IPS-18a (cell line): ENCODE measurements around the gene OR2AP1.
"Not testable (repeated sequence)": the region's sequence is repeated elsewhere in the genome, so short reads cannot be mapped to it uniquely, and the experiment has no call there.

ENCODE experiments used
- H3K27ac ChIP-seq: one replicate; pipeline ENCODE4 v1.5.1; 2013; ENCODE audit warnings: low read length
- H3K27me3 ChIP-seq: one replicate; pipeline ENCODE4 v1.6.1; 2013; ENCODE audit warnings: mild to moderate bottlenecking, low read length; ENCODE audit not compliant: control insufficient read depth, insufficient read depth
- H3K36me3 ChIP-seq: one replicate; pipeline ENCODE4 v1.6.1; 2013; ENCODE audit warnings: low read depth, low read length; ENCODE audit not compliant: control insufficient read depth
- H3K4me1 ChIP-seq: one replicate; pipeline ENCODE4 v1.6.1; 2013; ENCODE audit warnings: low read depth, low read length; ENCODE audit not compliant: control insufficient read depth
- H3K4me3 ChIP-seq: one replicate; pipeline ENCODE4 v1.5.1; 2013; ENCODE audit warnings: low read length
- H3K9ac ChIP-seq: one replicate; pipeline ENCODE4 v1.6.1; 2013; ENCODE audit warnings: mild to moderate bottlenecking, low read length, moderate library complexity
- H3K9me3 ChIP-seq: one replicate; pipeline ENCODE4 v1.6.1; 2013; ENCODE audit warnings: low read depth, low read length; ENCODE audit not compliant: control insufficient read depth

OR2AP1 gene

GRCh38 chr12:55572168-55572567, at the start of gene OR2AP1:
OR2AP1 (plus strand) TSS chr12:55572468; CDS start chr12:55574415, 1,947 bp downstream.
- Histone ChIP-seq H3K27me3 (no peaks in the 10 kb centered on the region), H3K36me3 (no peaks in the 10 kb centered on the region), H3K9ac (no peak within 1 kb of the TSS), H3K27ac (no peak within 1 kb of the TSS), H3K4me3 (no peak within 1 kb of the TSS), H3K9me3 (peaks cover 15% of the 10 kb centered on the region), H3K4me1 (no peaks in the 10 kb centered on the region)

- not testable (repeated sequence) for H3K36me3 ChIP-seq, H3K4me3 ChIP-seq, H3K4me1 ChIP-seq, H3K9me3 ChIP-seq, H3K27ac ChIP-seq, H3K9ac ChIP-seq, H3K27me3 ChIP-seq
Measured at GRCh38 chr12:55548235-55548634, 24.0 kb upstream of the OR2AP1 start.

- H3K4me1 ChIP-seq: no peaks in the 10 kb centered on the region
- H3K9ac ChIP-seq: no peak overlapping the region
- H3K36me3 ChIP-seq: no peaks in the 10 kb centered on the region
- peaks cover 4% of the 10 kb centered on the region for H3K9me3 ChIP-seq
- H3K27me3 ChIP-seq: no peaks in the 10 kb centered on the region
- H3K4me3 ChIP-seq: no peak overlapping the region
- H3K27ac ChIP-seq: no peak overlapping the region
Measured at GRCh38 chr12:55548756-55549155, 23.5 kb upstream of the OR2AP1 start.

DNA sequence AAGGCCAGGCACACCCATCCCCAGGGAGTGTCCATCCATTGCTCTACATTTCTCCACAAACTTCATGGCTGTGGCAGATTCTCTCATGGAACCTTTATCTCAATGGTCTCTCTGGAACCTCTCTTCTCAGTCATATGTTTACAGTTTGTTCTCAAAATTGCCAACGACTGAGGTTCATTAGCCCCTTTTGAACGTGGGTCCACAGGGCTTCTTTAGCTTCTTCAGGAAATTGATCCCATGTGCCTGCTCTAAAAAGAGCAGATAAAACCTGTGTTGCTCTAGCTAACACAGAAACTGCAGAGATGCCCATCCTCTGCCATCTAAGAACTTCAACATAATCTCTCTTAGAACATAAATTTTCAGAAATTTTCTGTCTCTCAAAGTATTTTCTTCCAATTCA, 23.0 kb upstream of the OR2AP1 start, which contains the start of gene OR6C4:
TSS of gene OR6C4 (plus strand) at position 301 of the 400 bp plus-strand sequence. CDS start 1,625 bp downstream, outside the sequence.
- Histone ChIP-seq H3K36me3 (no peaks in the 10 kb centered on the region), H3K27me3 (no peaks in the 10 kb centered on the region), H3K27ac (no peak within 1 kb of the TSS), H3K4me1 (no peaks in the 10 kb centered on the region), H3K4me3 (no peak within 1 kb of the TSS), H3K9me3 (peaks cover 4% of the 10 kb centered on the region), H3K9ac (no peak within 1 kb of the TSS)

DNA sequence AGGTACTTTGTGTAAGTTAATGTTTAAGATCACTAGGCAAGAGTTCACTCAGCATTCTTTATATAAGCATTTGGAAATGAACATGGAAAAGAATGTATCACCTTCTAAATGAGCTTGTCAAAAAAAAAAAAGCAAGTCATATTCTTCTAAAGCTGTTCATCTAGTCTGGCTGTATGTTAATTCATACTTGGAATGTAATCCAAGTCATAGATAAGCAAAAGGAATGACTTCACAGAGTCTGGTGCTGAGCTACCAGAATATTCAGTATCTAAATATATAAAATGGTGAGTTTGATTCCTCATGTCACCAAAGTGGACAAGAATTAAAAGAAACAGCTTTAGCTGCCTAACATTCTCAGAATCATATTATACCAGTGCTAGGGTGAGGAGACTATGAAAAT, 18.0 kb upstream of the OR2AP1 start:
- Histone ChIP-seq H3K9me3 (peaks cover 3% of the 10 kb centered on the region), H3K9ac (no peak overlapping the region), H3K4me3 (no peak overlapping the region)

GRCh38 chr12:55570060-55570459, 2.2 kb upstream of the OR2AP1 start:
- H3K27me3 ChIP-seq, H3K27ac ChIP-seq, H3K4me3 ChIP-seq, H3K36me3 ChIP-seq, H3K9ac ChIP-seq, H3K4me1 ChIP-seq: not testable (repeated sequence)
- peaks cover 15% of the 10 kb centered on the region for H3K9me3 ChIP-seq

More for the DNA sequence above, 18.0 kb upstream of the OR2AP1 start:
- Histone ChIP-seq H3K27ac (no peak overlapping the region), H3K4me1 (no peaks in the 10 kb centered on the region), H3K27me3 (no peaks in the 10 kb centered on the region), H3K36me3 (no peaks in the 10 kb centered on the region)

- H3K9ac ChIP-seq, H3K36me3 ChIP-seq, H3K27ac ChIP-seq, H3K27me3 ChIP-seq, H3K4me3 ChIP-seq, H3K4me1 ChIP-seq: not testable (repeated sequence)
- H3K9me3 ChIP-seq: peaks cover 15% of the 10 kb centered on the region
Measured at GRCh38 chr12:55570689-55571088, 1.6 kb upstream of the OR2AP1 start.

GRCh38 chr12:55582066-55582465, 9.8 kb downstream of the OR2AP1 start:
- Histone ChIP-seq H3K36me3 (no peaks in the 10 kb centered on the region), H3K27ac (no peak overlapping the region), H3K9ac (no peak overlapping the region), H3K4me1 (no peaks in the 10 kb centered on the region), H3K27me3 (no peaks in the 10 kb centered on the region), H3K4me3 (no peak overlapping the region), H3K9me3 (no peaks in the 10 kb centered on the region)

- no peak overlapping the region for H3K9ac ChIP-seq
- no peaks in the 10 kb centered on the region for H3K36me3 ChIP-seq
- H3K4me1 ChIP-seq: no peaks in the 10 kb centered on the region
- no peaks in the 10 kb centered on the region for H3K9me3 ChIP-seq
- no peak overlapping the region for H3K27ac ChIP-seq
- no peak overlapping the region for H3K4me3 ChIP-seq
- no peaks in the 10 kb centered on the region for H3K27me3 ChIP-seq
Measured at GRCh38 chr12:55585817-55586216, 13.5 kb downstream of the OR2AP1 start.

GRCh38 chr12:55590152-55590551, 17.9 kb downstream of the OR2AP1 start:
- not testable (repeated sequence) for H3K4me3 ChIP-seq, H3K27ac ChIP-seq, H3K4me1 ChIP-seq, H3K36me3 ChIP-seq, H3K9ac ChIP-seq, H3K9me3 ChIP-seq, H3K27me3 ChIP-seq

DNA sequence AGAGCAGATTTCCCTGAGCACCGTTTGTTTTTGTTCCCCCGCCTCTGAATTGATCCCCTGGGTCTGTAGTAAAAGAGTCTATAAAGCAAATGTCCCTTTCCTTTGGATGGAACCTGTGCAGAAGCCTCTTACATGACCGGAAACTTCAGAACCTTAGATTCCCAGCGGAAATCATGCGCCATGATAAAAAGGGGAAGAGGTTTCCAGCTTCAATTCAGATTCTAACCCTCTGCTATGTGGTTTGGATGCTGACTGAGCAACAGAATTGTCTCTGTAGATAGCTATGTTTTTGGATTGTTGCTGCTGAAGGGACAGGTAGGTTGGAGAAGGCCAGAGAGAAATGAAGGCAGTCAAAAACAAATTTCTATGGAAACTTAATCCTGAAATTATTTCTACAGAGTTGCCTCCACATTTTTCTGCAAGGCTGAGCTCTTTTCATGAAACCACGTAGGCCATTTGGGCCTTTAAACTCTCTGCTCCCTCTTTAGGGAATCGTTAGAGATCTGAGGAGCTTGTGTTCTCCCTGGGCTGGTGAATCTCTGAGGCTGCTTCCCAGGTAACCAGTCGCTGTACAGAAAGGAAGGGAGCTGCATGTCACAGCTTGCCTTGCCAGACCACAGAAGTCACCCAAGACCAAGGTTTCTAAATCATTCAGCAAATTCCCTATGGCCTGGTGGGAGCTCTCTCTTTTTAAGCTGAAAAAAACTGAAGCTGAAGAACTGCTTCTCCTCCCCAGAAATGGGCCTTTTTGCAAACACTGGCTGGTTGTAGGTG, 35.7 kb downstream of the OR2AP1 start:
- no peaks in the 10 kb centered on the region for H3K27me3 ChIP-seq
- no peak overlapping the region for H3K9ac ChIP-seq
- no peaks in the 10 kb centered on the region for H3K9me3 ChIP-seq
- no peak overlapping the region for H3K4me3 ChIP-seq
- H3K27ac ChIP-seq: no peak overlapping the region
- no peaks in the 10 kb centered on the region for H3K36me3 ChIP-seq
- no peaks in the 10 kb centered on the region for H3K4me1 ChIP-seq

- no peak overlapping the region for H3K9ac ChIP-seq
- H3K4me3 ChIP-seq: no peak overlapping the region
- no peaks in the 10 kb centered on the region for H3K4me1 ChIP-seq
- peaks cover 7% of the 10 kb centered on the region for H3K9me3 ChIP-seq
- H3K27ac ChIP-seq: no peak overlapping the region
- no peaks in the 10 kb centered on the region for H3K27me3 ChIP-seq
- H3K36me3 ChIP-seq: no peaks in the 10 kb centered on the region
Measured at GRCh38 chr12:55610598-55610997, 38.3 kb downstream of the OR2AP1 start.
